ENCODE results near the gene FARS2.

GRCh38 chr6:5653801-5654200 is 392.5 kb downstream of the FARS2 start:
- TF ChIP-seq CTCF (conservative IDR thresholded peaks at IDR 0.05; ENCODE audit: low read depth, low read length): no peak
- no peak for TF ChIP-seq EZH2 (IDR thresholded peaks at IDR 0.05; ENCODE audit: borderline replicate concordance, low read depth, low read length, poor library complexity, severe bottlenecking)

Measured in A673 (cell line).